ENCODE results near the gene WNT3A.

The WNT3A gene

DNA sequence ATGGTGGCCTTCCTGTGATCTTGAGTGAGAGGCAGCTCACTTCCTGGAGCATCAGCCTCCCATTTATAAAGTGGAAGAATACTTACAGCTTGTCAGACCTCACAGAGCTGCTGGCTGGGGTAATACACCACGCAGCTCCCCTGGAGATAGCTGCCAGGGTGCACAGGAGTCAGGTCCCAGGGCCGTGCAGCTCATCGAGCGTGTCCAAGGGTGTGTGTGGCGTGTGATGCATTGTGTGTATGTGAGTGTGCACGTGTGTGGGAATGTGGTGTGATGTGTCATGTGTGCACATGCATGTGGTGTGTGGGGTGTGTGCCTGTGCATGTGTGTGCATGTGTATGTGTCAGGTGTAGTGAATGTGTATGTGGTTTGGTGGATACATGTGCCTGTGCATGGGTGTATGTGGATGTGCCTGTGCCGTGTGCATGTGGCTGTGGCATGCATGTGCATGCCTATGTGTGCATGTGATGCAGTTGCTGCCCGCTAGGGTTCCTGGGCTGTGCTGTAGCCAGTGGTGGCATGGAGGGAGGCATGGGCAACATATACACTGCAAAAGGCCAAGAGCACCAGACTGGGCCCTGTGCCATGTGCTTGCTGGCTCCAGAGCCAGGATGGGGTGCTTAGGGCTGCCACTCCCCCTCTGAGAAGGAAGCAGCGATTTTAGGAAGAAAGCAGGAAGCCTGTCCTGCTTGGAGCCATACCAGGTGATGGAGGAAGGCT is 24.6 kb downstream of the WNT3A start:
- no peak for DNase-seq (ENCODE audit: low spot score)

DNA sequence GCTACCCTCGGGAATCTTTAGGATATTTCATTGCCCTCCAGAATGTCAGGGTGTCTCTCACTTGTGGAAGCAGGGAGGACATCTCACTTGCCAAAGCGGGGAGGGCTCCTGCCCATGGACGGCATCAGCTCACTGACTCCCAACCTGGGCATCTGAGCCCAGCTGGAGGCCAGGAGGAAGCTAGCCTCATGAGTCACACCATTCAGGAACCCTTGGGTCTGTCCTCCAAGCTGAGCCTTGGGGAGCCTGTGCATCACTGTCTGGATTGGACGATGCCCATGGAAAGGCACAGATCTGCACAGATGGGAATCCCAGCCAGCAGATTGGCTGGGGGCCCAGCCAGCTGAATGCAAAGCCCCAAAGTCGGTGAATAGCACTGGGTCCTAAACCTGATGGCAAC is 25.2 kb downstream of the WNT3A start:
- no peak for DNase-seq (ENCODE audit: low spot score)

GRCh38 chr1:228033376-228033775 is 26.6 kb downstream of the WNT3A start:
- DNase-seq (ENCODE audit: low spot score) = no peak

DNA sequence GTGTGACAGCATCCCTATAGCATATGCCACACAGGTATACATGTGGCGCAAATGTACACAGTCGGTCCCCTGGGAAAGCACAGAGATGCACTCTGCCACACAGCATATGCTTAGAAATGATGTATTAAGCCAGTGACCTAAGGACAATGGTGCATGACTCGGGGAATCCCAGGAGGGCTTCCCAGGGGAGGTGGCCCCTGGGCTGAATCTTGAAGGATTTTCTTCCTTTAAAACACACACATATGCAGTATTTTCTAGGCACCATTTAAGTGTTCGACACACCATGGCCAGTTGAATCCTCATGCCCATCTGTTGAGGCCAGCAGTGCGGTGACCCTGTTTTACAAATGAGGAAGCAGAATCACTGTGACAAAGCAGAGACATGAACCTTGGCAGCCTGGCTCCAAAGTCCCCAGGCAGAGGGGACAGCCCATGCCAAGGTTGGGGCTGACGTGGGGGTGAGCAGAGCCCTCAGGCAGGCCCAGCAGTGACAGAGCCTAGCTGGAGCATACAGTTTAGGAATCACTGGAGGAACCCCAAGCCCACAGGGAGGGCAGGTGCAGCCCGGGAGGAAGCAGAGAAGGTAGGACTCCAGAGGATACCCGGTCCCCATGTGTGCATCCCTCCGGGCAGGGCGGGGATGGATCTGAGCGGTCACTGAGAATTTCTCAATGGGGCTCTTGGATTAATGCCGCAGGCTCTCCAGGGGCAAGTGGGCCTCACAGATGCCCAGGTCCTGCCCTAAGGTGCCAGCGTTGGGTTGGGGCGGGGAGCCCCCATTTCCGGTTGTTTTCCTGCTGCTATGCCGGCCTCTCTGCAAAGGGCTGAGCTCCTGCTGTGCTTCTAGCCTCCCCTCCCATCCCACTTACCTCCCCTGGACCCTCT is 28.4 kb downstream of the WNT3A start:
- no peak for DNase-seq (ENCODE audit: low spot score)

DNA sequence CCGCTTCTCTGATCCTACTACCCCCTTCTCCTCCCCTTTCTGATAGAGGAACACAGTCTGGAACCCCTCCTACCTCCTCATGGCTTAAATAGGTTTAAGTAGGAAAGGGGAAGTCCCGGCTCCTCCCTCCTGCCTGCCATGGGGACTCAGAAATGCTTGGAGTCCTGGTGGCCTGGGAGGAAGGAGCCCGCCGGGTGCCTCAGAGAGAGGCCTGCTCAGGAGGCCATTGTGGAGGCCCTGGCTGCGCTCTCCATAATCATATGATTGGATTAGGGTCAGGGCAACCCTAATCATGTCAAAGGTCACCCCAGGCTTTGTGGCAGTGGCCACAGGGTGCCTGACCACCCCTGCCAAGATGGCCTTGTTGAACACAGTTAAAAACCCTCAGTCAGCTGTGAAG is 29.0 kb downstream of the WNT3A start:
- no peak for DNase-seq (ENCODE audit: low spot score)

- DNase-seq (ENCODE audit: low spot score) = no peak
These were observed 30.0 kb downstream of the WNT3A start for GRCh38 chr1:228036701-228037231.

DNA sequence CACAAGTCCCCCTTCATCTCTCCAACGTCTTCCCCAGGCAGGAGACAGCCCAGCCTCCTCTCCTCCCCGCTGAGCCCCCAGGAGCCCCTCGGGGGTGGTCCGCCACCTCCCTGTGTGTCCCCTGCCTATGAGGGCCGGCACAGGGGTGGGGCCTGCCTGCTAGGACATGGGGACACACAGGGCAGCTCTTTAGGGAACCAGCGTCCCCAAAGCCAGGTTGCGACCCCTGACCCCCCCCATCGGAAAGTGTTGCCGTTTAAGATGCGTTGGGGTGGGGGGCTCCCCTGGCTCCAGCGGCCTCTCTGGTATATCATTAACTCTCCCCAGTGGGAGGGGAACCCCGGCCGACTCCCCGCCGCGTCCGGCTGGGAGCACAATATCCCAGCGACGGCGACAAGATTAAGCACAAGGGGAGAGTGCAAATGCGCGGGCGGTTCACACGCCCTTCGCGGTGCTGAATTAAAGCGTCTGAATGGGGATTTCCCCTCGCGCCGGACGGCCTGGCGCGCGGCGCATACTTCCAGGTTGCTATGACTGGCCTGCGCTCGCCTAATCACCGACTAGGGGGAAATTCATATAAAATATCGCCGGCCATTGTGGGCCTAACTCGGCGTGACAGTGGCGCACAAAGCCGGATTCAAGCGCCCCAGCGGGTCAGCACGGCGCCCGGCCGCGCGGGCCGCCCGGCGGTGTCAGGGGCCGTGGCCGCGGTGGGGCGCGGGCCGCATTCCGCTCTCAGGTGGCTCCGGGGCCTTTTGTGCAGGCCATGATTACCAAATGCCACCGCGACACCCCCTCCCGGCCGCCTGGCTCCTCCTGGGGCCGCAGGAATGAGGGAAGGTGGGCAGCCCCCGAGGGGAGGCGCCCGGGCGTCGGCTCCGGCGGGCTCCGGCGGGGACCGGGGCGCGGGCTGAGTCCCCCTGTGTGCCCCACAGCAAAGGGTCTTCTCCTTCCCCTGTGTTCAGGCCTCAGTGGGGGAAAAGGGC is 30.9 kb downstream of the WNT3A start:
- no peak for DNase-seq (ENCODE audit: low spot score)

GRCh38 chr1:228038387-228039005 is 31.7 kb downstream of the WNT3A start:
- DNase-seq (ENCODE audit: low spot score) = no peak

- no peak for DNase-seq (ENCODE audit: low spot score)
These were observed 32.5 kb downstream of the WNT3A start for GRCh38 chr1:228039006-228039903.

DNA sequence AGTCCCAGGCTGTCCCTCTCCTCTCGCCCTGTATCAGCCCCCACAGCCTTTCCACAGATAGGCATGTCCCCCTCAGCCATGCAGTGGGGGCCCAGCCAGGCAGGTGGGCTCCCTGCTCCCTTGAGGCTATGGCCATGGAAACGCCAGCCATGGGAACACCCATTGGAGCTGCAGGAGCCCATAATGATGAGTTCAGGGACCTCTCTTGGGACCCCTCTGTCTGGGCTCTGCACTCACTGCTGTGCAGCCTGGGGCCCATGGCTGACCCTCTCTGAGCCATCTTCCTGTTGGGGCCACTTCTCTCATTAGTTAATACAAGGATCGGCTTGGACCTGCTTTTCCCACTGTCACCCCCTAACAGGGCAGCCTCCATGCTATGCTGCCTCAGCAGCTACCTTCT is 33.2 kb downstream of the WNT3A start:
- DNase-seq (ENCODE audit: low spot score) = no peak

DNA sequence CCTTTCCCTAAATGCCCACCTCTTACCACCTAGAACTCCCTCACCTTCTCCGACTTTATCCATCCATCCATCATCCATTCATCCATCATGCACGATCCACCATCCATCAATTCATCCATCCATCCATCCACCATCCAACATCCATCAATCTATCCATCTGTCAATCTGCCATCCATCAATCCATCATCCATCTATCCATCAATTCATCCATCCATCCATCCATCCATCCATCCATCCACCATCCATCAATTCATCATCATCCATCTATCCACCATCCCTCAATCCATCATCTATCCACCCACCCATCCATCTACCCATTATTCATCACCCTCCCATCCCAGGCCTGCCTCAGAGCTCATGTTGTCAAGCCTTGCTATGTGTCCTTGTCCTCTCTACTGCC is 34.5 kb downstream of the WNT3A start:
- no peak for DNase-seq (ENCODE audit: low spot score)

GRCh38 chr1:228042508-228042907 is 35.7 kb downstream of the WNT3A start:
- no peak for DNase-seq (ENCODE audit: low spot score)

DNA sequence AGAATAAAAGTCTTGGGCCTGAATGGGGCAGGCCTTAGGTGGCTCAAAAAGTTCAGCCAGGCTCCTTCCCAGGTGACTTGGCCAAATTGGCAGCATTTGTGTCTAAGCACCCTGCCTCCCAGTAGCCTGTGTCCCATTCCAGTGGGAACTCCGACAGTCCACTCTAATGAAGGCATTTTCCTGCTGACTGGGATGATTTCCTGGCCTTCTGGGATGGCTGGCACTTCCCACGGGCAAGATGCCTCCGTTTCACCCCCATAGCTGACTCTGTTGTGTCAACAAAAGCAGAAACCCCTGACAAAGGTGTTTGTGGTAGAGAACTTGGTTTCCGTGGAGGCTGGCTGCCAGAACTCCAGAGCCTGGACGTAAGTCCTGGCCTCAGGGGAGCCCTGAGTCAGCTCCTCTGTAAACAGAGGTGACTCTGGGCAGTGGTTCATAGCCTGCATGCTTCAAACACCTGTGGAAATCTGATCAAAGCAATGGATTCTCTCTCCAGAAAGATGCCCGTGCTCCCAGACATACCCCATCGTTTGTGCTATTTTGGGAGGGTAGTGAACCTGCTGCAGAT is 36.6 kb downstream of the WNT3A start:
- no peak for DNase-seq (ENCODE audit: low spot score)

GRCh38 chr1:228044961-228045360 is 38.2 kb downstream of the WNT3A start:
- DNase-seq (ENCODE audit: low spot score) = no peak

DNA sequence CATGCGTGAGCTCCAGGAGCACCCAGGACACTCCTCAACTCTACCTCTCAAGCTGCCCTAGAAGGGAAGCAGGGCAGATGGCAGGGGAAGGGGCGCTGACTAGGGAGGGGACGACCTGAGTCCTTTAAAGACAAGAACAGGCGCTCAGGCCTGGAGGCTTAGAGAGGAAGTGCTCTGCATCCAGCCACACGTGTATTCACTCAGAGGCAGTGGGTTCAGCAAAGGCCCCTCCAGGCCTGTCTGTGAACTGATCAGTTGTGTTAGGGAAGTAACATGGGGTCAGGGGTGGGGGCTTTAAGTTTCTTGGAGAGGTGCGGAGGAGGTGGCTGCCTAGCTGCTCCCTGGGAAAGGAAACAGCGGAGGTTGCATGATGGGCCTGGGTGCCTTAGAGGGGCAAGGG is 38.6 kb downstream of the WNT3A start:
- no peak for DNase-seq (ENCODE audit: low spot score)

- no peak for DNase-seq (ENCODE audit: low spot score)
These were observed 39.1 kb downstream of the WNT3A start for GRCh38 chr1:228045871-228046270.

DNA sequence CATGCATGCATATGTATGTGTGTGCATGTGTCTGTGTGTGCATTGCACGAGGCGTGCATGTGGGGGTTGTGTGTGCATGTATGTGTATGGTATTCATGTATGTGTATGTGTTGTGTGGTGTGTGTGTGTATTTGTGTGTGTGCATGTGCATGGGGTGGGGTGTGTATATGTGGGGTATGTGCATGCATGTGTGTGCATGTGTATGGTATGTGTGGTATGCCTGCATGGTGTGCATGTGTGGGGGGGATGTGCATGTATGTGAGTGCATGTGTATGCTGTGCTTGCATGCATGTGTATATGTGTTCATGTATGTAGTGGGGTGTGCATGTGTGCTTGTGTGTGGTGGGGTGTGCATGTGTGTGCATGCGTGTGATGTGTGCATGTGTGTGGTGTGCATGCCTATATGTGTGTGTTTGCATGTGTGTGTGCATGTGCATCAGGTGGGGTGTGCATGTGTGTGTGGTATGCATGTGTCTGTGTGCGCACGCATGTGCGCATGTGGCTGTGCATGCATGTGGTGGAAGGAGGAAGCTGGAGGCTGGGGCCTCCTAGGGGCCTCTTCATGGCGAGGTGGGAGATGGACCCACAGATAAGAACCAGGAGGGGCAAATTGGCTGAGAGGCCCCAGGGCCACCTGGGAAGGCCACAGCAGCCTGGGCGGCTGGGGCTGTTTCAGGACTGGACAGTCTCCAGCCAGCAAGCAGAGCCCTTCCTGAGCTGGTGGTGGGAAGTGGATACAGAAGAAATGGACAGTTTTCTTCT is 39.8 kb downstream of the WNT3A start:
- DNase-seq (ENCODE audit: low spot score) = no peak

- no peak for DNase-seq (ENCODE audit: low spot score)
These were observed 40.3 kb downstream of the WNT3A start for GRCh38 chr1:228047183-228047466.

DNA sequence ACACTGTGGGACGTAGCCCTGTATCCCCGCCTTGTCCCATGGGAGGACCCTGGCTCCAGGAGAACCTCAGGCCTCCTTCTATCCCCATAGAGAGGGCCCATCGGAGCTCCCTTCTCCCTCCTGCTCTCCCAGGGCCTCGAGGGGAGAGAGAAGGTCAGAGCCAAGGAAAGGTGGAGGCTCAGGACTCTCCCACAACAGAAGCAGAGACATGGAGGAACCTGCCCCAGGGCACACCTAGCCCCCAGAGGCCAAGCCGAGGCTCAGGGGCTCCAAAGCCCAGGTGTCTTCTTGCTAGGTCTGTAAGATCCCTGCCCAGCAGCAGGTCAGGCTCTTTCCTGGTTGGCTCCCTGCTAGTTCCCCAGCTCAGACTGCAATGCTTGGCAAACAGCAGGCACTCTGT is 41.3 kb downstream of the WNT3A start:
- DNase-seq (ENCODE audit: low spot score) = no peak
